Hematopoietic multipotent progenitor cell (in vitro differentiated cells): ENCODE results near the gene PPP1R3E. TPM values are rescaled to one million over a fixed set of nuclear protein-coding genes. Genes with fewer than 3 reads are reported as not detected.
A peak's percentile ranks its signal among the peaks of the same experiment; 100 is the strongest.

Experiments
- DNase-seq, 3 donors: peaks; one replicate each; pipeline ENCODE4 v3.0.0-alpha.2; 2011 to 2015; ENCODE audit warnings: low read depth in 2 of 3, low spot score in 2 of 3
- total RNA-seq: library from RNA; depleted of rRNA; stranded (reverse); fragments of >200 nt; gene quantifications from one replicate; pipeline ENCODE4 v1.2.3, GENCODE V29; 2012

The PPP1R3E gene
- total RNA-seq, 1 donor = 10.2 TPM

- no peak for DNase-seq
These were observed 20.2 kb upstream of the PPP1R3E start for GRCh38 chr14:23322568-23323517.

DNA sequence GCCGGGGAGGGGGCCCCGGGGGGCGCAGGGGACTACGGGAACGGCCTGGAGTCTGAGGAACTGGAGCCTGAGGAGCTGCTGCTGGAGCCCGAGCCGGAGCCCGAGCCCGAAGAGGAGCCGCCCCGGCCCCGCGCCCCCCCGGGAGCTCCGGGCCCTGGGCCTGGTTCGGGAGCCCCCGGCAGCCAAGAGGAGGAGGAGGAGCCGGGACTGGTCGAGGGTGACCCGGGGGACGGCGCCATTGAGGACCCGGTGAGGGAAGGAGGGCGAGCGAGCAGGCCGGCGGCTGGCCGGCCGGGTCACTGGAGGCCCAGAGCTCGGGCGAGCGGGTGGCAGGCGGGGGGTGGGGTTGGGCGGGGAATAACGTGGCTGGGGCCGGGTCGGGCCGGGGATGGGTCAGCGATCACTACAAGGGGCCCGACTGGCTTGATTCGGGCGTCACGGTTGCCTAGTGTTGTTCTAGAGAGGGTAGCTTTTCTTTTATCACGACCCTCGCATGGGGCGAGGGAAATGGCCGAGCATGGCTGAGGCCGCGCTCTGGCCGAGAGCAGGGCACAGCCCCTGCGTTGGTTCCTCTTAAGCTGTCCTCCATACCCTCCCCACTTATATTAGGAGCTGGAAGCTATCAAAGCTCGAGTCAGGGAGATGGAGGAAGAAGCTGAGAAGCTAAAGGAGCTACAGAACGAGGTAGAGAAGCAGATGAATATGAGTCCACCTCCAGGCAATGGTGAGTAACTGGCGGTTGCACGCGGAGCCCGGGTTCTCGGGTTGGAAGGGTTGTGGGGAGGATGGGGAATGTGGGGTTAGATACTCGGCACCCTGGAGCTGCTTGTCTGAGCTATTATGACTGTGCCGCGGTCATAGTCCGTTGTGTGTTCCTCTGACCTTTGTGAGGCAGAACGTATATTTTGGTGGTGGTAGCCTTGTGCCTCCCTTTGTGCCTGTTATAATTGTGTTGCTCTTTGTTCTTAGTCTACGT is 19.2 kb upstream of the PPP1R3E start:
- DNase-seq = peak in 2 of 3 donors; percentile 42 to 55

- DNase-seq = peak; percentile 96 to 100 (median 100)
These were observed 18.2 kb upstream of the PPP1R3E start, which contains the start of gene PABPN1 for GRCh38 chr14:23320584-23321571. Gene PABPN1 (plus strand): TSS chr14:23321457. CDS start chr14:23321470, 13 bp downstream.

DNA sequence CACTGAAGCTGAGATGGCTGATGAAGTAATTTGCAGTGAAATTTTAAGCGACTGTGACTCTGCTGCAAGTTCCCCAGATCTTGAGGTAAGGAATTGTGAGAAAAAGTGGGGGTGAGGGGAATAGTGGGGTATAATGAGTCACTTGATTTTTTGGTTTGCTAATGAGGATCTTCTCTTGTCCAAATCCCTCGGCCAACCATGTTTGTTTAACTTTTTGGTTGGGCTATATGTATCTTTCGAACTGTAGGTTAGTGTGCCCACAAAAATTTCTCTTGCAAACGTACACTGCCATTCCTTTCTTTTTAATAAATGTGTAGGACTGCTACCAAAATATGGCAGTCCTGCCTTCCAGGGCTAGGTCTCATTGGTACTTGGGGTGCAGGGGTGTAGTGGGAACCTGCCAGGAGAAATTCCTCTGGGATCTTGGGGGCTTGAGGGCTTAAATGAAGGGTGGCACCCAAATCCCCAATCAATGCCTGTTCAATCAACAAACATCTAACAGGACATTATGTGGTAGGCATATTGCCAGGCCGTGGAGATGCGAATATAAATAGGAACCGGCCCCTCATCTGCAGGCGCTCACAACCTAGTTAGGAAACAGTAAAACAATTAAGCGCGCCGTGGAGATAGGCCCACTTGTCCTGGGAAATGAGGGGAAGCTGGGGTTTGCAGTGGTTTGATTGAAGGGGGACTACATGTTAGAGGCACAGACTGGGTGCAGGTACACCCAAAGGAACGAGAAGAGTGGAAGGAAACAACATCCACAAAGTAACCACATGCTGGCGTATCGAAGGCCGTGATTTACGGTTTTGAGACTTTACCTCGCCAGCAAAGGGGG is 17.3 kb upstream of the PPP1R3E start:
- no peak for DNase-seq

- no peak for DNase-seq
These were observed 13.6 kb upstream of the PPP1R3E start for GRCh38 chr14:23316300-23316699.

GRCh38 chr14:23310546-23310945 is 7.9 kb upstream of the PPP1R3E start:
- no peak for DNase-seq

- no peak for DNase-seq
These were observed 6.2 kb upstream of the PPP1R3E start for GRCh38 chr14:23308721-23309445.

- DNase-seq = no peak
These were observed 5.3 kb upstream of the PPP1R3E start for GRCh38 chr14:23307687-23308644.

DNA sequence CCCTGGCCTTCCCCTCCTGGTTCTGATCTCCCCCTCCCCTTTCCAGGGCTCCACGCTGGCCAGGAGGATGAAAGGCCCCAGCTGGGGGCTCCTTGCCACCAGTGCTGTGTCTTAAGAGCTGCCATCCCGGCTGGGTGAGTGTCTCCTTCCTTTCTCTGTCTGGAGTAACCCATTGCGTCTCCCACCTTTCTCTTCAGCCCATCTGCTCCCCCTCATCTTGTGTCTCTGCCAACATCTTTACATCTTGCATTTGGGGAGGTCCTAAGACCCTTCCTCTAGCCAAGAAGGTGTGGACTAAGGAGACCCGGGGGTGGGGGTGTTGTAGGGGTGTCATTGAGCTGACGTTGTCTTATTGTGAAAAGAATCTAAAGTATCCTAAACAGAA is 4.5 kb upstream of the PPP1R3E start:
- DNase-seq = no peak

DNA sequence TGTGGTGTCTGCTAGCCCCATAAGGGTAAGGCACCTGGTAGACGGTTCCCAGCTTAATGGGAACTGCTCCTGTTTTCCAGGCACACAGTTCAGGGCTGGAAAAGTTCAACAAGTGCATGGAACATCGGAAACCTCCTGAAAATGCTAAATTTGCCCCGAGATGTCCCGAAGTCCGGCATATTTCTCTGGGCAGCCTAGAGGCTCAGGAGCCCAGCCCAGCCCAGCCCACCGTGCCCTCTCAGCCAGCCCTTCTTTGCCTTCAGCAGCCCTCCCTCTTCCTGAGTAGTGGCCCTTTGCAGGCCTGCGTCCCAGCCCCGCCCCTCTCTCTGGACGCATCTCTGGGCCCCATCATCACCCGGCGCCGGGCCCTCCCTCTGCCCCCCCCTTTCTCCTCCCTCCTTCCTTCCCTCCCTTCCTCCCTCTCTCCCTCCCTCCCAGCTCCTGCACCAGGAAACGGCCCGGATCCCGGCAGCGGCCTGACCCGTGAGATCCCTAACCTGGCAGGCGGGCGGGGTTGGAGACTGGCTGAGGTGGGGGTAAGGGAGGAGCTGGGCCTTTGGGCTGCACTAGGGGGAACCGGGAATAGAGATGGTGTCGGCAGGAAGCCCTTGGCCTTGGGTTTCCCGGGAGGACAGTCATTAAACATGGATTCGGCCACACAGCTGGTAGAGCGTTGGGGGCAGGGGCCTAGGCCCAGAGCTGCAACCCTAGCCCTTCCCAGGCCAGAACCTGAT is 3.9 kb upstream of the PPP1R3E start, which contains the start of gene BCL2L2:
Gene BCL2L2, plus strand, starts transcription at position 422 of the 734 bp plus-strand sequence. CDS start 935 bp downstream, outside the sequence.
- peak in 2 of 3 donors; percentile 76 to 84 for DNase-seq

- DNase-seq = no peak
These were observed 730 bp downstream of the PPP1R3E start for GRCh38 chr14:23301969-23302289.

DNA sequence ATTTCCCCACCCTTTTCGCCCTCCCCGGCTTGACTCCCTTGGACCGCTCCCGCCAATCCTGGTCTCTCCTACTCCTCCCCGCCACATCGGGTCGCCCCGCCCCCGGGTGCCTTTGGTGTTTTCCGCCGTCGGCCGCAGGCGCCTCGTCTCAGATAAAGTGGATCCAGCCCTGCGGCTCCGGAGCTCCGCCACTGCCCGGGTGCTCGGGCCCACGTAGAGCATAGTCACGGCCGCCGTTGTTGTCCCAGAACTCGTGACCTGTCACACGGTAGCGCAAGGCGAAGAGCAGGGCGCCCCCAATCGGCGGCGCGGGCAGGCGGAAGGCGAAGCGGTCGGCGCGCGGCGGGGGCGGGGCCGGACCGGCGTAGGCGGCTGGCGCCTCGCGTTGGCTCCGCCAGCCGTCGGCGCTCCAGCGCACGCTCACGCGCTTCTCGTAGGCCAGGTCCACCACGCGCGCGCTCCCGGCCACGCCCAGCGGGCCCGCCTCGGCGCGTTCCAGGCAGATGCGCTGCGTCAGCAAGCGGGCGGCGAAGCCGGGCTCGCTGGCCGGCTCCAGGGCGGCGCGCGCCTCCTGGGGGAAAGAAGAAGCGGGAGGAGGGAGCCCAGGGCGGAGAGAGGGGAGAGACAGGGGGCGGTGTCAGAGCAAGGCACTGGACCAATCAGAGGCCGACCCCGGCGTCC is 1.2 kb downstream of the PPP1R3E start:
- DNase-seq = peak; percentile 97 to 99 (median 98)

GRCh38 chr14:23300687-23301223 is 1.9 kb downstream of the PPP1R3E start:
- DNase-seq = no peak

DNA sequence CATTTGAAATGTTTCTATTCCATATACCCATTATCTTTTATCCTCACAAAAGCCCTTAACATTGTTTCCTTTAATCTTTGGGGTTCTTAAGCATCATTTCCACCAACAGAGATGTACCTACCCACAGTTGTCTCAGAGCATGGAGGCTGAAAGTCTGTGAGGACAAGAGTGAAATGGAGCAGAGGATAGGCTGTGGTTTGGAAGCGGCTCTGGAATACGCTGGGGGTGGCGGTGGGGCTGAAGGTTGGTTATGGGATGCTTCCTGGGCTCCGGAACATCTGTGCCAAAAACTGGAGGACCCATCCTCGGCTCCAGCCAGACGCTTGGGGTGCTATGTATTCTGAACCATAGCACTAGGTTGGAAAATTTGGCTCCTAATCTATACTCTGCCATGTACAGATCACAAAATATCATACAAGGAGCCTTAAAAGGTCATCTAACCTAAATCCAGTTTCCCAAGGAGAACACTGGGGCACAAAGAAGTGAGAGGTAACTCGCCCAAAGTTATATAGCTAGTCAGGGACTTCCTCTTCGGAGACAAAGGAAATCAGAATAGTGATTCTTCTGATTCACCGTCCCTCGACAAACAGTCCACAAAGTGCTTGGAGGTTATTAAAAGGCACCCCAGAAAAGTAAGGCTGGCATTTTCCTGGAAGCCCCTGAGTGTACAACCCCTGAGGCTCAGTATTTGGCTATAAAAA is 2.5 kb downstream of the PPP1R3E start:
- no peak for DNase-seq
